HL-60 (cell line): ENCODE results near the gene IPCEF1.

ENCODE experiments used
- CTCF ChIP-seq: IDR thresholded peaks from one replicate; pipeline ENCODE4 v1.5.1; 2011; ENCODE audit warnings: low read length, control low read depth, inconsistent platforms; ENCODE audit not compliant: insufficient read depth
- GABPA ChIP-seq: IDR thresholded peaks from 2 replicates; pipeline ENCODE4 v1.6.1; 2012; ENCODE audit warnings: low read depth
- POLR2AphosphoS5 ChIP-seq: IDR thresholded peaks from 2 replicates; pipeline ENCODE4 v1.6.1; 2012; ENCODE audit warnings: low read depth
- REST ChIP-seq: IDR thresholded peaks from 2 replicates; pipeline ENCODE4 v1.6.1; 2012; ENCODE audit warnings: low read depth; ENCODE audit not compliant: insufficient replicate concordance
- SPI1 ChIP-seq: IDR thresholded peaks from 2 replicates; pipeline ENCODE4 v1.6.1; 2012; ENCODE audit warnings: low read depth, mild to moderate bottlenecking, borderline replicate concordance

GRCh38 chr6:154219250-154219649 lies 137.4 kb downstream of the IPCEF1 start:
- TF ChIP-seq CTCF = no peak
- no peak for TF ChIP-seq POLR2AphosphoS5
- no peak for TF ChIP-seq REST
- TF ChIP-seq GABPA = no peak
- TF ChIP-seq SPI1 = no peak
